GM19240 (cell line): ENCODE results near the gene RXYLT1.
"Not testable (repeated sequence)": the region's sequence is repeated elsewhere in the genome, so short reads cannot be mapped to it uniquely, and the experiment has no call there.

Experiments used
- DNase-seq: peaks from one replicate; pipeline ENCODE4 v3.0.0; 2011; ENCODE audit warnings: low spot score; ENCODE audit not compliant: insufficient read length

RXYLT1 gene

GRCh38 chr12:63802012-63802608 is 22.4 kb downstream of the RXYLT1 start:
- DNase-seq: no peak

GRCh38 chr12:63804746-63805145 is 25.0 kb downstream of the RXYLT1 start:
- DNase-seq: no peak

- no peak for DNase-seq
Measured at GRCh38 chr12:63805704-63806672, 26.3 kb downstream of the RXYLT1 start.

GRCh38 chr12:63808631-63809030 is 28.9 kb downstream of the RXYLT1 start:
- no peak for DNase-seq

GRCh38 chr12:63809566-63809965 is 29.9 kb downstream of the RXYLT1 start:
- no peak for DNase-seq

DNA sequence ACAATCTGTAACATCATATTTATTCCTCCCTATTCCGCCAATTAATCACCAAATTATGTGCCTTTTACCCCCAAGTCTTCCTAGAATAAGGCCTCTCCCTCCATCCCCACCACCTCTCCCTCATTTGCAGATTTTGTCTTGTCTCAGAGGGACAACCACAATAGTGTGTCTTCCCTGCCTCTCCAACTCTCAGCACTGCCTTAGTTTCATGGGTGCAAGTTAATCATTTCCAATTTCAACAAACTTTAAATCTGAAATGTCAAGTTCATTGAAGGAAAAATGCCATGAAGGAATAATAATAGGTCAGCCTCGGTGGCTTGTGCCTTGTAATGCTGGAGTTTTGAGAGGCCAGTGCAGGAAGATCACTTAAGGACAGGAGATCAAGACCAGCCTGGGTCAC is 31.6 kb downstream of the RXYLT1 start:
- no peak for DNase-seq

DNA sequence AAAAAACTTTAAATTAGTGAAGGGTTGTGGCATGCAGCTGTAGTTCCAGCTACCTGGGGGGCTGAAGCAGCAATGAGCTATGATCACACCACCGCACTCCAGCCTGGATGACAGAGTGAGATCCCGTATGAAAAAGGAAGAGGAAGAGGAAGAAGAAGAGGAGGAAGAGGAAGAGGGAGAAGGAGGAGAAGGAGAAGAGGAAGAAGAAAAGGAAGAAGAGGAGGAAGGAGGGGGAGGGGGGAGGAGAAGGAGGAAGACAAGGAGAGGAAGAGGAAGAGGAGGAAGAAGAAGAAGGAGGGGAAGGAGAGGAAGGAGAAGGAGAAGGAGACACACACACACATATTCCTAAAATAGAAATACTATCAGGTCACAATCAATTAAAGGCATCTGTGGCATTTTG is 32.0 kb downstream of the RXYLT1 start:
- no peak for DNase-seq

- no peak for DNase-seq
Measured at GRCh38 chr12:63814146-63814772, 34.5 kb downstream of the RXYLT1 start.

GRCh38 chr12:63815482-63815852 is 35.8 kb downstream of the RXYLT1 start:
- no peak for DNase-seq

DNA sequence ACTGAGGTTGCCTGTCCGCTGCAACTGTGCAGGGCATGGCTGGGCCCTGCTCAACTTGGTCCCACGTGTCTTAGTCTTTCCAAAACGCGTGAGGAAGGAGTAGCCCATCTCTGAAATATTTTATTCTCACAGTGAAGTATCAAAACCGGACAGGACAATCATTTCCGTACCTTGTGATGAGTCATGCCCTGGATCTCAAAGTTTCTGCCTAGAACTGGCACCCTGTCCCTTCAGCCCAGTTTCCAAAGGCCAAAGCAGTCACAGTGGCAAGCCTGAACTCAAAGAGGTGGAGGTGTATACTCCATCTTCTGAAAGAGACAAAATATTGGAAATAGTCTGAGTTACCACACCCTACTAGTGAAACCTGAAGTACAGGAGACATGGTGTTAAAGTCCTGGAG is 36.3 kb downstream of the RXYLT1 start:
- DNase-seq: no peak

- DNase-seq: no peak
Measured at GRCh38 chr12:63820427-63820826, 40.7 kb downstream of the RXYLT1 start.

GRCh38 chr12:63821781-63822251 is 42.1 kb downstream of the RXYLT1 start:
- no peak for DNase-seq

DNA sequence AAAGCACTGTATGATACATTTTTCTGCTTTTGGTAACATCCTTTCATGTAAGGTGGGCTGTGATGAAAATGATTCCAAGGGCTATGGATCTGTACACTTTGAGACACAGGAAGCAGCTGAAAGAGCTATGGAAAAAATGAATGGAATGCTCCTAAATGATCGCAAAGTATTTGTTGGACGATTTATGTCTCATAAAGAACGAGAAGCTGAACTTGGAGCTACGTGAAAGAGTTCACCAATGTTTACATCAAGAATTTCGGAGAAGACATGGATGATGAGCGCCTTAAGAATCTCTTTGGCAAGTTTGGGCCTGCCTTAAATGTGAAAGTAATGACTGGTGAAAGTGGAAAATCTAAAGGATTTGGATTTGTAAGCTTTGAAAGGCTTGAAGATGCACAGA is 42.6 kb downstream of the RXYLT1 start:
- DNase-seq: no peak

DNA sequence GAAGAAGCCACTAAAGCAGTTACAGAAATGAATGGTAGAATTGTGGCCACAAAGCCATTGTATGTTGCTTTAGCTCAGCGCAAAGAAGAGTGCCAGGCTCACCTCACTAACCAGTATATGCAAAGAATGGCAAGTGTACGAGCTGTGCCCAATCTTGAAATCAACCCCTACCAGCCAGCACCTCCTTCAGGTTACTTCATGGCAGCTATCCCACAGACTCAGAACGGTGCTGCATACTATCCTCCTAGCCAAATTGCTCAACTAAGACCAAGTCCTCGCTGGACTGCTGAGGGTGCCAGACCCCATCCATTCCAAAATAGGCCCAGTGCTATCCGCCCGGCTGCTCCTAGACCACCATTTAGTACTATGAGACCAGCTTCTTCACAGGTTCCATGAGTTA is 43.3 kb downstream of the RXYLT1 start:
- DNase-seq: no peak

GRCh38 chr12:63826006-63826585 is 46.4 kb downstream of the RXYLT1 start:
- DNase-seq: no peak

DNA sequence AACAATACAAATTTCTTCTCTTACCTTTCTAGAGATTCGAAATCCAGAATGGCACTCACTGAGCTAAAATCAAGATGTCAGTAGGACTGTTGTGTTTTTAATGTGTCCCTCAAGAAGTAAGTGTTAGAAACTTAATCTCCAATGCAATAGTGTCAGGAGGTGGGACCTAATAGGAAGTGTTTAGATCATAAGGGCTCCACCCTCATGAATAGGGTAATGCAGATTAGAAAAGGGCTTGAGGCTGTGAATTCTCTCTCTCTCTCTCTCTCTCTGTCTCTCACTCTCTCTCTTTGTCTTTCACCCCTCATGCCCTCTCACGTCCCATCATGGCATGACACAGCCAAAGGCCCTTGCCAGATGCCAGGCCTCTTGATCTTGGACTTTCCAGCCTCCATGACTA is 49.2 kb downstream of the RXYLT1 start:
- DNase-seq: no peak

- no peak for DNase-seq
Measured at GRCh38 chr12:63836046-63836445, 56.3 kb downstream of the RXYLT1 start.

DNA sequence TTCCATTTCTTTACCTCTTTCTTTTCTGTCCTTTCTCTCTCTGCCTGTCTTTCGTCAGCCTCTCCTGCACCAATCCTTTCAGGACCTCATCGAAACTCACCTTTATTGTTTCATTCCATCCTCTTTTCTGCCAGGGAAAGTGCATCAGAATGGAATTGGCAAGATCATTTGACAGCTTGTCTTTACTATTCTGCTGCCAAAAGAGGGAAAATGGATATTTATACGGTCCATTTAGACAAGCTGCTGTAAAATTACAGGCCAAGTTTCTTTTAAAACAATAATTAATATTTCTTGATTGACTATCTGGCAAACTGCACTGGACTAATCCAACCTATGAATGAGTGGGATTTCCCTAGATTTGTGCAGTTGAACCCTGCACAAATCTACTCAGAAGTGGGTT is 57.2 kb downstream of the RXYLT1 start:
- DNase-seq: no peak

GRCh38 chr12:63838411-63838810 is 58.7 kb downstream of the RXYLT1 start:
- DNase-seq: no peak

- DNase-seq: no peak
Measured at GRCh38 chr12:63841011-63841410, 61.3 kb downstream of the RXYLT1 start.

GRCh38 chr12:63841571-63841970 is 61.9 kb downstream of the RXYLT1 start:
- no peak for DNase-seq

DNA sequence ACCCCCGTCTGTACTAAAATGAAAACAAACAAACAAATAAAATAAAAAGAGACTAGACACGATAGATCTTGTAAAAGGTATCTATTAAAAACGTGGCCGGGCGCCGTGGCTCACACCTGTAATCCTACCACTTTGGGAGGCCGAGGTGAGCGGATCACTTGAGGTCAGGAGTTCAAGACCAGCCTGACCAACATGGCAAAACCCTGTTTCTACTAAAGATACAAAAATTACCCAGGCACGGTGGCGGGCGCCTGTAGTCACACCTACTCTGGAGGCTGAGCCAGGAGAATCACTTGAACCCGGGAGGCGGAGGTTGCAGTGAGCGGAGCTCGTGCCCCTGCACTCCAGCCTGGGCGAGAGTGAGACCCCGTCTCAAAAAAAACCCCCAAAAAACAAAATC is 63.0 kb downstream of the RXYLT1 start:
- not testable (repeated sequence) for DNase-seq
